HG02763 (cell line): ENCODE results near the gene STX16.

Experiments
- ATAC-seq: cut with Tn5 transposase; IDR thresholded peaks from one replicate; pipeline ENCODE4 v1.9.1; 2021; ENCODE audit warnings: mild to moderate bottlenecking, moderate library complexity; ENCODE audit not compliant: unreplicated experiment

STX16 gene

GRCh38 chr20:58618351-58619076 is 32.6 kb upstream of the STX16 start:
- no peak for ATAC-seq

GRCh38 chr20:58619077-58619863 is 31.8 kb upstream of the STX16 start:
- no peak for ATAC-seq

GRCh38 chr20:58619864-58620431 is 31.1 kb upstream of the STX16 start:
- no peak for ATAC-seq

GRCh38 chr20:58621906-58622548 is 29.1 kb upstream of the STX16 start:
- ATAC-seq: no peak

- no peak for ATAC-seq
Measured at GRCh38 chr20:58622671-58623578, 28.2 kb upstream of the STX16 start.

- ATAC-seq: no peak
Measured at GRCh38 chr20:58623579-58624473, 27.3 kb upstream of the STX16 start.

- no peak for ATAC-seq
Measured at GRCh38 chr20:58624687-58625086, 26.4 kb upstream of the STX16 start.

GRCh38 chr20:58625585-58625984 is 25.5 kb upstream of the STX16 start:
- no peak for ATAC-seq

- ATAC-seq: no peak
Measured at GRCh38 chr20:58626051-58626450, 25.0 kb upstream of the STX16 start.

- no peak for ATAC-seq
Measured at GRCh38 chr20:58627212-58628072, 23.6 kb upstream of the STX16 start.

GRCh38 chr20:58628491-58629214 is 22.4 kb upstream of the STX16 start:
- no peak for ATAC-seq

- ATAC-seq: no peak
Measured at GRCh38 chr20:58629215-58629580, 21.9 kb upstream of the STX16 start.

GRCh38 chr20:58630063-58630462 is 21.0 kb upstream of the STX16 start:
- ATAC-seq: no peak

GRCh38 chr20:58633161-58634053 is 17.7 kb upstream of the STX16 start:
- no peak for ATAC-seq

GRCh38 chr20:58634059-58634458 is 17.0 kb upstream of the STX16 start:
- no peak for ATAC-seq

GRCh38 chr20:58634521-58635278 is 16.4 kb upstream of the STX16 start:
- no peak for ATAC-seq
